ENCODE results near the gene C6orf15.

C6orf15 gene

GRCh38 chr6:31081872-31082271 is 30.5 kb downstream of the C6orf15 start:
- Histone ChIP-seq H3K27me3 (replicated peaks; ENCODE audit: control insufficient read depth, insufficient read depth, low read length) (no peaks in the 10 kb centered on the region), H3K36me3 (ENCODE audit: control insufficient read depth, insufficient read depth, low read length) (no peaks in the 10 kb centered on the region)
- DNase-seq (ENCODE audit: extremely low read depth, insufficient read length) = no peak

GRCh38 chr6:31079656-31080261 is 32.6 kb downstream of the C6orf15 start:
- Histone ChIP-seq H3K27me3 (replicated peaks; ENCODE audit: control insufficient read depth, insufficient read depth, low read length) (no peaks in the 10 kb centered on the region), H3K4me3 (replicated peaks; ENCODE audit: low read depth, low read length) (no peak overlapping the region), H3K36me3 (ENCODE audit: control insufficient read depth, insufficient read depth, low read length) (no peaks in the 10 kb centered on the region)
- peak; percentile 86 for TF ChIP-seq CTCF (IDR thresholded peaks at IDR 0.05; ENCODE audit: insufficient read depth, low read length, poor library complexity, severe bottlenecking)
- peak; percentile 41 for DNase-seq (ENCODE audit: extremely low read depth, insufficient read length)

More at GRCh38 chr6:31081872-31082271, 30.5 kb downstream of the C6orf15 start:
- H3K4me3 ChIP-seq (replicated peaks; ENCODE audit: low read depth, low read length) = no peak overlapping the region
- TF ChIP-seq CTCF (IDR thresholded peaks at IDR 0.05; ENCODE audit: insufficient read depth, low read length, poor library complexity, severe bottlenecking) = no peak

- DNase-seq (ENCODE audit: extremely low read depth, insufficient read length) = no peak
- TF ChIP-seq CTCF (IDR thresholded peaks at IDR 0.05; ENCODE audit: insufficient read depth, low read length, poor library complexity, severe bottlenecking) = no peak
Observed at GRCh38 chr6:31076611-31077010, 35.8 kb downstream of the C6orf15 start.

GRCh38 chr6:31075528-31075927 is 36.8 kb downstream of the C6orf15 start:
- H3K27me3 ChIP-seq (replicated peaks; ENCODE audit: control insufficient read depth, insufficient read depth, low read length) = no peaks in the 10 kb centered on the region
- DNase-seq (ENCODE audit: extremely low read depth, insufficient read length) = no peak
- no peak for TF ChIP-seq CTCF (IDR thresholded peaks at IDR 0.05; ENCODE audit: insufficient read depth, low read length, poor library complexity, severe bottlenecking)
- no peak overlapping the region for H3K4me3 ChIP-seq (replicated peaks; ENCODE audit: low read depth, low read length)
- H3K36me3 ChIP-seq (ENCODE audit: control insufficient read depth, insufficient read depth, low read length) = no peaks in the 10 kb centered on the region

More at GRCh38 chr6:31076611-31077010, 35.8 kb downstream of the C6orf15 start:
- no peaks in the 10 kb centered on the region for H3K36me3 ChIP-seq (ENCODE audit: control insufficient read depth, insufficient read depth, low read length)
- H3K4me3 ChIP-seq (replicated peaks; ENCODE audit: low read depth, low read length) = no peak overlapping the region
- H3K27me3 ChIP-seq (replicated peaks; ENCODE audit: control insufficient read depth, insufficient read depth, low read length) = no peaks in the 10 kb centered on the region

GRCh38 chr6:31074401-31074800 is 38.0 kb downstream of the C6orf15 start:
- H3K27me3 ChIP-seq (replicated peaks; ENCODE audit: control insufficient read depth, insufficient read depth, low read length) = no peaks in the 10 kb centered on the region
- no peak for DNase-seq (ENCODE audit: extremely low read depth, insufficient read length)
- no peak overlapping the region for H3K4me3 ChIP-seq (replicated peaks; ENCODE audit: low read depth, low read length)
- no peak for TF ChIP-seq CTCF (IDR thresholded peaks at IDR 0.05; ENCODE audit: insufficient read depth, low read length, poor library complexity, severe bottlenecking)
- no peaks in the 10 kb centered on the region for H3K36me3 ChIP-seq (ENCODE audit: control insufficient read depth, insufficient read depth, low read length)
